ES-I3 (cell line): ENCODE data around the gene DIPK1A.

Source experiments
- H3K36me3 ChIP-seq: 2 replicates; pipeline ENCODE4 v1.6.1; 2013; ENCODE audit warnings: mild to moderate bottlenecking, low read length, control low read depth, moderate library complexity; ENCODE audit not compliant: insufficient read depth
- H3K4me1 ChIP-seq: 2 replicates; pipeline ENCODE4 v1.6.1; 2013; ENCODE audit warnings: mild to moderate bottlenecking, control low read depth, low read length; ENCODE audit not compliant: insufficient read depth
- H3K9ac ChIP-seq: 2 replicates; pipeline ENCODE4 v1.6.1; 2013; ENCODE audit warnings: low read depth, mild to moderate bottlenecking, low read length, moderate library complexity
- H3K9me3 ChIP-seq: 2 replicates; pipeline ENCODE4 v1.6.1; 2013; ENCODE audit warnings: mild to moderate bottlenecking, low read length, moderate library complexity; ENCODE audit not compliant: control insufficient read depth, insufficient read depth

Gene DIPK1A

GRCh38 chr1:92961131-92961895 is at the start of gene DIPK1A:
DIPK1A (minus strand) TSS chr1:92961462; CDS start chr1:92961429, 33 bp downstream.
- peak within 1 kb of the TSS; percentile 72 for H3K9ac ChIP-seq
- H3K36me3 ChIP-seq, result no peaks in the 10 kb centered on the region
- no peaks in the 10 kb centered on the region for H3K4me1 ChIP-seq
- H3K9me3 ChIP-seq, result no peaks in the 10 kb centered on the region

- 0 out of 2 replicates have a peak, but pooled peaks cover 6% of the 10 kb centered on the region for H3K4me1 ChIP-seq
- no peak overlapping the region for H3K9ac ChIP-seq
- no peaks in the 10 kb centered on the region for H3K36me3 ChIP-seq
- no peaks in the 10 kb centered on the region for H3K9me3 ChIP-seq
Measured at GRCh38 chr1:93007941-93008577, 46.8 kb upstream of the DIPK1A start.

GRCh38 chr1:93005252-93005598 is 44.0 kb upstream of the DIPK1A start:
- Histone ChIP-seq H3K36me3 (no peaks in the 10 kb centered on the region), H3K9me3 (no peaks in the 10 kb centered on the region), H3K4me1 (peaks cover 16% of the 10 kb centered on the region), H3K9ac (no peak overlapping the region)

- H3K9ac ChIP-seq, result no peak overlapping the region
- H3K4me1 ChIP-seq, result peaks cover 16% of the 10 kb centered on the region
- H3K36me3 ChIP-seq, result no peaks in the 10 kb centered on the region
- no peaks in the 10 kb centered on the region for H3K9me3 ChIP-seq
Measured at GRCh38 chr1:93004566-93005251, 43.4 kb upstream of the DIPK1A start.

- no peak overlapping the region for H3K9ac ChIP-seq
- H3K9me3 ChIP-seq, result no peaks in the 10 kb centered on the region
- H3K36me3 ChIP-seq, result no peaks in the 10 kb centered on the region
- H3K4me1 ChIP-seq, result peaks cover 16% of the 10 kb centered on the region
Measured at GRCh38 chr1:93003981-93004380, 42.7 kb upstream of the DIPK1A start.

GRCh38 chr1:93002781-93003180 is 41.5 kb upstream of the DIPK1A start:
- Histone ChIP-seq H3K9ac (no peak overlapping the region), H3K9me3 (no peaks in the 10 kb centered on the region), H3K4me1 (peaks cover 11% of the 10 kb centered on the region), H3K36me3 (no peaks in the 10 kb centered on the region)

- Histone ChIP-seq H3K4me1 (peaks cover 11% of the 10 kb centered on the region), H3K9me3 (no peaks in the 10 kb centered on the region), H3K36me3 (no peaks in the 10 kb centered on the region), H3K9ac (no peak overlapping the region)
Measured at GRCh38 chr1:93001893-93002292, 40.6 kb upstream of the DIPK1A start.

GRCh38 chr1:93000751-93001175 is 39.5 kb upstream of the DIPK1A start:
- H3K36me3 ChIP-seq, result no peaks in the 10 kb centered on the region
- no peak overlapping the region for H3K9ac ChIP-seq
- no peaks in the 10 kb centered on the region for H3K9me3 ChIP-seq
- H3K4me1 ChIP-seq, result peaks cover 11% of the 10 kb centered on the region

GRCh38 chr1:93000291-93000690 is 39.0 kb upstream of the DIPK1A start:
- Histone ChIP-seq H3K9ac (no peak overlapping the region), H3K36me3 (no peaks in the 10 kb centered on the region), H3K4me1 (peaks cover 11% of the 10 kb centered on the region)

GRCh38 chr1:92998821-92999220 is 37.6 kb upstream of the DIPK1A start:
- H3K9me3 ChIP-seq, result no peaks in the 10 kb centered on the region
- H3K36me3 ChIP-seq, result no peaks in the 10 kb centered on the region
- peaks cover 11% of the 10 kb centered on the region for H3K4me1 ChIP-seq
- H3K9ac ChIP-seq, result no peak overlapping the region

More at GRCh38 chr1:93000291-93000690, 39.0 kb upstream of the DIPK1A start:
- no peaks in the 10 kb centered on the region for H3K9me3 ChIP-seq

- Histone ChIP-seq H3K4me1 (peaks cover 4% of the 10 kb centered on the region), H3K9me3 (no peaks in the 10 kb centered on the region)
Measured at GRCh38 chr1:92995441-92996430, 34.5 kb upstream of the DIPK1A start.

GRCh38 chr1:92994105-92994712 is 32.9 kb upstream of the DIPK1A start:
- Histone ChIP-seq H3K9ac (no peak overlapping the region), H3K9me3 (no peaks in the 10 kb centered on the region), H3K36me3 (no peaks in the 10 kb centered on the region), H3K4me1 (no peaks in the 10 kb centered on the region; the same call in 1 of the 2 replicates)

More at GRCh38 chr1:92995441-92996430, 34.5 kb upstream of the DIPK1A start:
- no peaks in the 10 kb centered on the region for H3K36me3 ChIP-seq
- H3K9ac ChIP-seq, result no peak overlapping the region

GRCh38 chr1:92993581-92993980 is 32.3 kb upstream of the DIPK1A start:
- Histone ChIP-seq H3K9ac (no peak overlapping the region), H3K4me1 (no peaks in the 10 kb centered on the region; the same call in 1 of the 2 replicates), H3K9me3 (no peaks in the 10 kb centered on the region), H3K36me3 (no peaks in the 10 kb centered on the region)
